NCI-H774 (cell line): ENCODE results near the gene PRMT7.

ENCODE experiments used
- DNase-seq: peaks from one replicate; lab custom pipeline; 2025; lab: John Stamatoyannopoulos, UW

Gene PRMT7

GRCh38 chr16:68310774-68311511, at the start of gene PRMT7, which contains the start of gene SLC7A6OS:
Gene PRMT7 (plus strand): TSS chr16:68311019. CDS start chr16:68315980, 4,961 bp downstream.
Gene SLC7A6OS (minus strand): TSS chr16:68310946. CDS start chr16:68310926, 20 bp downstream.
- DNase-seq = peak; percentile 55

- DNase-seq = no peak
Measured at GRCh38 chr16:68263559-68264127, 47.2 kb upstream of the PRMT7 start.

GRCh38 chr16:68264128-68265077, 46.4 kb upstream of the PRMT7 start, which contains the start of gene SLC7A6:
Gene SLC7A6 (plus strand): TSS chr16:68264526. CDS start chr16:68274727, 10,201 bp downstream.
- no peak for DNase-seq

GRCh38 chr16:68265078-68265920, 45.5 kb upstream of the PRMT7 start:
- no peak for DNase-seq

- no peak for DNase-seq
Measured at GRCh38 chr16:68267612-68268405, 43.0 kb upstream of the PRMT7 start.

- DNase-seq = no peak
Measured at GRCh38 chr16:68269793-68270192, 41.0 kb upstream of the PRMT7 start.

- no peak for DNase-seq
Measured at GRCh38 chr16:68270353-68270752, 40.5 kb upstream of the PRMT7 start.

- no peak for DNase-seq
Measured at GRCh38 chr16:68272507-68273209, 38.2 kb upstream of the PRMT7 start.

- no peak for DNase-seq
Measured at GRCh38 chr16:68273459-68273858, 37.4 kb upstream of the PRMT7 start.

- DNase-seq = no peak
Measured at GRCh38 chr16:68273896-68274295, 36.9 kb upstream of the PRMT7 start.

GRCh38 chr16:68274441-68274840, 36.4 kb upstream of the PRMT7 start:
- no peak for DNase-seq

GRCh38 chr16:68275611-68276191, 35.1 kb upstream of the PRMT7 start:
- DNase-seq = no peak

GRCh38 chr16:68276223-68276622, 34.6 kb upstream of the PRMT7 start:
- DNase-seq = no peak

- no peak for DNase-seq
Measured at GRCh38 chr16:68279726-68280558, 30.9 kb upstream of the PRMT7 start.

- no peak for DNase-seq
Measured at GRCh38 chr16:68281368-68282063, 29.3 kb upstream of the PRMT7 start.

GRCh38 chr16:68282064-68282452, 28.8 kb upstream of the PRMT7 start:
- no peak for DNase-seq

GRCh38 chr16:68283346-68283745, 27.5 kb upstream of the PRMT7 start:
- no peak for DNase-seq
